Aorta (tissue), 5 donors: ENCODE data around the gene DNAJC27. TPM values are rescaled to one million over a fixed set of nuclear protein-coding genes. Genes with fewer than 3 reads are reported as not detected.
A peak's percentile ranks its signal among the peaks of the same experiment; 100 is the strongest.

Experiments
- ATAC-seq: fragments of 200-7000 bp; cut with Tn5 transposase; one replicate; pipeline ENCODE4 v1.9.1; 2022; ENCODE audit warnings: moderate library complexity; ENCODE audit not compliant: low FRiP score
- DNase-seq, 2 donors: peaks; one replicate each; pipeline ENCODE4 v3.0.0-alpha.2; 2020
- H3K27ac ChIP-seq, 2 donors: one replicate each; pipeline ENCODE4 v1.5.1; 2013; ENCODE audit warnings: low read length in 2 of 2, mild to moderate bottlenecking in 2 of 2, moderate library complexity in 2 of 2, control low read depth in 1 of 2, inconsistent platforms in 1 of 2, low read depth in 1 of 2
- H3K27me3 ChIP-seq, 2 donors: one replicate each; pipeline ENCODE4 v1.6.1; 2013; ENCODE audit warnings: control low read depth in 1 of 2, low read length in 1 of 2, mild to moderate bottlenecking in 1 of 2, moderate library complexity in 1 of 2; ENCODE audit not compliant: insufficient read depth in 2 of 2, control insufficient read depth in 1 of 2
- H3K36me3 ChIP-seq, 2 donors: one replicate each; pipeline ENCODE4 v1.6.1; 2013; ENCODE audit warnings: control low read depth in 1 of 2, low read length in 1 of 2, mild to moderate bottlenecking in 1 of 2; ENCODE audit not compliant: insufficient read depth in 2 of 2, control insufficient read depth in 1 of 2
- H3K4me1 ChIP-seq, 2 donors: one replicate each; pipeline ENCODE4 v1.6.1; 2013; ENCODE audit warnings: low read length in 2 of 2, control low read depth in 1 of 2, mild to moderate bottlenecking in 1 of 2, moderate library complexity in 1 of 2; ENCODE audit not compliant: insufficient read depth in 2 of 2, control insufficient read depth in 1 of 2
- H3K4me3 ChIP-seq, 2 donors: one replicate each; pipeline ENCODE4 v1.5.1; 2013; ENCODE audit warnings: low read length in 2 of 2, control low read depth in 1 of 2, mild to moderate bottlenecking in 1 of 2
- H3K9me3 ChIP-seq: one replicate; pipeline ENCODE4 v1.6.1; 2013; ENCODE audit warnings: mild to moderate bottlenecking, low read length; ENCODE audit not compliant: control insufficient read depth
- WGBS, 2 donors: extraction: QIAGEN DNeasy Blood & Tissue Kit; methylation state at CpG; one replicate each; pipeline ENCODE4 v1.1.7; 2013; 5-methylcytosine and 5-hydroxymethylcytosine counted together
- intact Hi-C, 2 donors: fragments of 100-400 bp; cut with DNase I; formaldehyde crosslinking; loops; one replicate each; pipeline versions ENCODE4 v1.14.2 to v1.15.0; 2022
- polyA plus RNA-seq, 2 donors: library from polyadenylated mRNA; stranded (reverse); fragments of 200-250 nt; gene quantifications; one replicate each; pipeline ENCODE4 v1.2.3, GENCODE V29; 2013
- total RNA-seq, 2 donors: library from RNA; stranded (reverse); fragmentation: NEBNext Ultra II Directional; extraction: Animal tissue kit (Norgen Biotek cat#: 25700); gene quantifications; one replicate each; pipeline ENCODE4 v1.2.1, GENCODE V29; 2021
- donor health status: healthy with polysubstance abuse.
- donor health status: Bipolar disorder and iron deficiency.
- donor health status: DM: no; HTN: no; CAD: no.
- donor health status: DM: no; HTN: no; CAD: no.
- donor health status: DM: yes; HTN: yes; CAD: no.

The DNAJC27 gene
- total and polyA plus RNA-seq, 4 donors: 0.75 to 7.3 (median 4.6) TPM

- no peaks in the 10 kb centered on the region for H3K4me1 ChIP-seq
- H3K27me3 ChIP-seq: no peaks in the 10 kb centered on the region
- ATAC-seq (no peak), DNase-seq (no peak)
- peaks cover 3 to 11% of the 10 kb centered on the region in 2 donors for H3K36me3 ChIP-seq
- intact Hi-C loops: no loop called here
- H3K27ac ChIP-seq: no peak overlapping the region
- no peak overlapping the region for H3K4me3 ChIP-seq
- 95 to 97% methylated on average over 4 of the region's 4 CpGs for WGBS, 2 donors
- H3K9me3 ChIP-seq: no peaks in the 10 kb centered on the region
These were observed 25.8 kb downstream of the DNAJC27 start for GRCh38 chr2:24945907-24946306.

GRCh38 chr2:24943427-24944053, 28.2 kb downstream of the DNAJC27 start:
- H3K4me3 ChIP-seq: no peak overlapping the region
- H3K4me1 ChIP-seq: no peaks in the 10 kb centered on the region
- H3K36me3 ChIP-seq: peaks cover 3 to 11% of the 10 kb centered on the region in 2 donors
- intact Hi-C loops: no loop called here
- H3K27ac ChIP-seq: no peak overlapping the region
- H3K27me3 ChIP-seq: no peaks in the 10 kb centered on the region
- ATAC-seq: no peak
- no peak for DNase-seq
- H3K9me3 ChIP-seq: no peaks in the 10 kb centered on the region
- 75 to 78% methylated on average over 7 of the region's 7 CpGs for WGBS, 2 donors

GRCh38 chr2:24939353-24939752, 32.4 kb downstream of the DNAJC27 start:
- WGBS, 2 donors: 82 to 86% methylated on average over 6 of the region's 6 CpGs
- no peak for ATAC-seq
- H3K4me3 ChIP-seq: no peak overlapping the region

GRCh38 chr2:24937236-24937635, 34.5 kb downstream of the DNAJC27 start:
- no peak overlapping the region for H3K4me3 ChIP-seq
- H3K27me3 ChIP-seq: no peaks in the 10 kb centered on the region
- intact Hi-C loops: no loop called here
- ATAC-seq: no peak
- no peaks in the 10 kb centered on the region for H3K9me3 ChIP-seq
- H3K36me3 ChIP-seq: no peaks in the 10 kb centered on the region
- DNase-seq: no peak
- no peaks in the 10 kb centered on the region for H3K4me1 ChIP-seq
- H3K27ac ChIP-seq: no peak overlapping the region
- WGBS, 2 donors: 95 to 97% methylated on average over 2 of the region's 2 CpGs

More at GRCh38 chr2:24939353-24939752, 32.4 kb downstream of the DNAJC27 start:
- no peak overlapping the region for H3K27ac ChIP-seq
- H3K9me3 ChIP-seq: no peaks in the 10 kb centered on the region
- H3K27me3 ChIP-seq: no peaks in the 10 kb centered on the region
- intact Hi-C loops: no loop called here
- no peaks in the 10 kb centered on the region for H3K4me1 ChIP-seq
- no peaks in the 10 kb centered on the region for H3K36me3 ChIP-seq
- no peak for DNase-seq

GRCh38 chr2:24935145-24935544, 36.6 kb downstream of the DNAJC27 start:
- Histone ChIP-seq H3K27me3 (no peaks in the 10 kb centered on the region), H3K9me3 (no peaks in the 10 kb centered on the region), H3K27ac (no peak overlapping the region), H3K36me3 (no peaks in the 10 kb centered on the region), H3K4me3 (no peak overlapping the region), H3K4me1 (no peaks in the 10 kb centered on the region)
- ATAC-seq: no peak
- no peak for DNase-seq
- intact Hi-C loops: no loop called here
- 82 to 88% methylated on average over 5 of the region's 5 CpGs for WGBS, 2 donors

GRCh38 chr2:24932715-24933114, 39.0 kb downstream of the DNAJC27 start:
- 83 to 85% methylated on average over 5 of the region's 5 CpGs for WGBS, 2 donors
- intact Hi-C loops: no loop called here
- DNase-seq: no peak
- H3K36me3 ChIP-seq: no peaks in the 10 kb centered on the region
- H3K4me3 ChIP-seq: no peak overlapping the region
- no peaks in the 10 kb centered on the region for H3K9me3 ChIP-seq
- ATAC-seq: no peak
- no peaks in the 10 kb centered on the region for H3K27me3 ChIP-seq
- no peak overlapping the region for H3K27ac ChIP-seq
- no peaks in the 10 kb centered on the region for H3K4me1 ChIP-seq

- Histone ChIP-seq H3K4me1 (no peaks in the 10 kb centered on the region), H3K36me3 (no peaks in the 10 kb centered on the region), H3K27me3 (no peaks in the 10 kb centered on the region), H3K4me3 (no peak overlapping the region), H3K9me3 (no peaks in the 10 kb centered on the region), H3K27ac (no peak overlapping the region)
- DNase-seq: no peak
- no peak for ATAC-seq
- intact Hi-C loops: no loop called here
- 4% methylated on average over 6 of the region's 6 CpGs for WGBS, 2 donors
These were observed 41.0 kb downstream of the DNAJC27 start for GRCh38 chr2:24930768-24931167.

GRCh38 chr2:24929230-24929629, 42.5 kb downstream of the DNAJC27 start:
- H3K9me3 ChIP-seq: no peaks in the 10 kb centered on the region
- intact Hi-C loops: no loop called here
- H3K4me3 ChIP-seq: no peak overlapping the region
- no peaks in the 10 kb centered on the region for H3K27me3 ChIP-seq
- H3K36me3 ChIP-seq: no peaks in the 10 kb centered on the region
- ATAC-seq (no peak), DNase-seq (peak in 1 of 2 donors; percentile 22)
- H3K27ac ChIP-seq: no peak overlapping the region
- 93 to 97% methylated on average over 3 of the region's 3 CpGs for WGBS, 2 donors
- no peaks in the 10 kb centered on the region for H3K4me1 ChIP-seq

GRCh38 chr2:24928036-24928435, 43.7 kb downstream of the DNAJC27 start:
- intact Hi-C loops: no loop called here
- Histone ChIP-seq H3K27ac (no peak overlapping the region), H3K4me3 (no peak overlapping the region)

More at GRCh38 chr2:24928036-24928435, 43.7 kb downstream of the DNAJC27 start:
- Histone ChIP-seq H3K36me3 (no peaks in the 10 kb centered on the region), H3K4me1 (no peaks in the 10 kb centered on the region), H3K9me3 (no peaks in the 10 kb centered on the region), H3K27me3 (no peaks in the 10 kb centered on the region)
- DNase-seq (no peak), ATAC-seq (no peak)
